ENCODE measurements around the gene NUDT14. TPM values are rescaled to one million over a fixed set of nuclear protein-coding genes. Genes with fewer than 3 reads are reported as not detected.

The NUDT14 gene
- total RNA-seq, 4 donors from 2014 or later, result 12.9 to 19.4 (median 15.7) TPM

- TF ChIP-seq POLR2A (IDR thresholded peaks at IDR 0.05) (no peak), CTCF (IDR thresholded peaks at IDR 0.05) (no peak)
- intact Hi-C loops (cut with DNase I; ENCODE audit: low total_unique reads), result no loop called here
- no peak for DNase-seq (ENCODE audit: low spot score in 2 of 2)
- H3K4me3 ChIP-seq (ENCODE audit: low read depth, poor library complexity, severe bottlenecking), result no peak overlapping the region
- WGBS, 2 donors, result 85 to 89% methylated on average over 4 to 13 of the region's 13 CpGs
Observed at GRCh38 chr14:105179191-105179590, 1.9 kb downstream of the NUDT14 start.

- intact Hi-C loops (cut with DNase I; ENCODE audit: low total_unique reads), result no loop called here
Observed at GRCh38 chr14:105178868-105179140, 2.3 kb downstream of the NUDT14 start.

GRCh38 chr14:105178069-105178867, 2.8 kb downstream of the NUDT14 start:
- intact Hi-C loops (cut with DNase I; ENCODE audit: low total_unique reads), result no loop called here
- no peak for DNase-seq (ENCODE audit: low spot score in 2 of 2)
- WGBS, 2 donors, result 81 to 91% methylated on average over 19 of the region's 19 CpGs
- TF ChIP-seq POLR2A (IDR thresholded peaks at IDR 0.05) (no peak), CTCF (IDR thresholded peaks at IDR 0.05) (no peak)
- no peak overlapping the region for H3K4me3 ChIP-seq (ENCODE audit: low read depth, poor library complexity, severe bottlenecking)

More at GRCh38 chr14:105178868-105179140, 2.3 kb downstream of the NUDT14 start:
- 93 to 95% methylated on average over 11 of the region's 11 CpGs for WGBS, 2 donors
- no peak overlapping the region for H3K4me3 ChIP-seq (ENCODE audit: low read depth, poor library complexity, severe bottlenecking)
- no peak for TF ChIP-seq CTCF (IDR thresholded peaks at IDR 0.05)
- TF ChIP-seq POLR2A (IDR thresholded peaks at IDR 0.05), result no peak
- DNase-seq (ENCODE audit: low spot score in 2 of 2), result no peak

DNA sequence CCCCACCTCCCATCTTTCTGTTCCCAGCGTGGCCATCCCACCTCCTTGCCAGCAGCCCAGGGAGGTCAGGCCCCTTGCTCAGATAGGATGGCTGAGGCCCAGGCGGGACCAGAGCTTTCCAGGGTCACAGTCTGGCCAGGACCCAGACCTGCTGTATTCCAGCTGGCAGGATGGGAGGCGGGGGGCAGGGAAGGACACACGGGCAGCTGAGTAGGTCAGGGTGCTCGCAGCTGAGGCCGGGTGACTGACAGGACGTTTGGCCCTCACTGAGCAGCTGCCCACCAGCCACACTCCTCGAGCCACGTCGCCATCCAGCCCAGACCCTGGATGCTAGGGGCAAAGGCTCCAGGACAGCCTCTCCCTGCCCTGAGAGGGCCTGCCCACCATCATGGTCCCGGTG, 4.0 kb downstream of the NUDT14 start:
- intact Hi-C loops (cut with DNase I; ENCODE audit: low total_unique reads), result no loop called here
- DNase-seq (ENCODE audit: low spot score in 2 of 2), result no peak
- 81 to 87% methylated on average over 6 to 10 of the region's 11 CpGs for WGBS, 2 donors
- no peak overlapping the region for H3K4me3 ChIP-seq (ENCODE audit: low read depth, poor library complexity, severe bottlenecking)
- TF ChIP-seq CTCF (IDR thresholded peaks at IDR 0.05), result no peak
- TF ChIP-seq POLR2A (IDR thresholded peaks at IDR 0.05), result no peak

GRCh38 chr14:105176513-105176912, 4.6 kb downstream of the NUDT14 start:
- intact Hi-C loops (cut with DNase I; ENCODE audit: low total_unique reads), result no loop called here

More at GRCh38 chr14:105176513-105176912, 4.6 kb downstream of the NUDT14 start:
- 89 to 92% methylated on average over 9 to 13 of the region's 15 CpGs for WGBS, 2 donors
- no peak overlapping the region for H3K4me3 ChIP-seq (ENCODE audit: low read depth, poor library complexity, severe bottlenecking)
- DNase-seq (ENCODE audit: low spot score in 2 of 2), result no peak
- TF ChIP-seq POLR2A (IDR thresholded peaks at IDR 0.05) (no peak), CTCF (IDR thresholded peaks at IDR 0.05) (no peak)

All from lower leg skin (tissue), 4 donors.